Iris pigment epithelial cell (primary cell): Measurements from ENCODE around the gene ATF5.
A peak's percentile ranks its signal among the peaks of the same experiment; 100 is the strongest.

Experiments used
- DNase-seq: peaks from one replicate; pipeline ENCODE4 v3.0.0-alpha.2; 2011; ENCODE audit warnings: low read depth

Gene ATF5

GRCh38 chr19:49929121-49929610 is at the start of gene ATF5, which contains the start of gene NUP62:
Gene ATF5, plus strand, starts transcription at chr19:49929205. Its CDS starts 1,646 bp downstream, at chr19:49930851.
Gene NUP62, minus strand, starts transcription at chr19:49929504. Its CDS starts 19,697 bp downstream, at chr19:49909807.
- peak; percentile 59 for DNase-seq

GRCh38 chr19:49879243-49879963 is 49.6 kb upstream of the ATF5 start:
- no peak for DNase-seq

GRCh38 chr19:49880162-49880869 is 48.7 kb upstream of the ATF5 start:
- no peak for DNase-seq

- no peak for DNase-seq
These were observed 47.8 kb upstream of the ATF5 start for GRCh38 chr19:49881186-49881585.

GRCh38 chr19:49881672-49882394 is 47.2 kb upstream of the ATF5 start:
- DNase-seq = no peak

GRCh38 chr19:49882643-49883042 is 46.4 kb upstream of the ATF5 start:
- DNase-seq = no peak

- no peak for DNase-seq
These were observed 45.9 kb upstream of the ATF5 start for GRCh38 chr19:49883094-49883493.

GRCh38 chr19:49884109-49884508 is 44.9 kb upstream of the ATF5 start:
- DNase-seq = no peak

- no peak for DNase-seq
These were observed 44.2 kb upstream of the ATF5 start for GRCh38 chr19:49884760-49885159.

- no peak for DNase-seq
These were observed 41.9 kb upstream of the ATF5 start for GRCh38 chr19:49887037-49887664.

GRCh38 chr19:49887665-49888509 is 41.1 kb upstream of the ATF5 start:
- DNase-seq = no peak

- no peak for DNase-seq
These were observed 40.5 kb upstream of the ATF5 start for GRCh38 chr19:49888510-49888824.

GRCh38 chr19:49889038-49889686 is 39.8 kb upstream of the ATF5 start:
- no peak for DNase-seq

- peak; percentile 72 for DNase-seq
These were observed 39.2 kb upstream of the ATF5 start for GRCh38 chr19:49889687-49890348.

- DNase-seq = no peak
These were observed 38.4 kb upstream of the ATF5 start for GRCh38 chr19:49890349-49891311.

GRCh38 chr19:49891393-49891792 is 37.6 kb upstream of the ATF5 start:
- DNase-seq = no peak

GRCh38 chr19:49892716-49893115 is 36.3 kb upstream of the ATF5 start:
- no peak for DNase-seq

- DNase-seq = no peak
These were observed 34.9 kb upstream of the ATF5 start for GRCh38 chr19:49894011-49894664.
